GM12865 (cell line): ENCODE data around the gene TROAP.
"Not testable (repeated sequence)": the region's sequence is repeated elsewhere in the genome, so short reads cannot be mapped to it uniquely, and the experiment has no call there.

Experiments used
- DNase-seq: peaks from one replicate; pipeline ENCODE4 v3.0.0; 2010; ENCODE audit warnings: low read depth
- H3K4me3 ChIP-seq: 2 replicates; pipeline ENCODE4 v1.5.1; 2011; ENCODE audit warnings: mild to moderate bottlenecking, low read depth, low read length, control low read depth
- TF ChIP-seq, protein P1 (sequence below): IDR thresholded peaks from 2 replicates; pipeline ENCODE4 v1.5.1; 2011; ENCODE audit warnings: low read length, control low read depth, low read depth, inconsistent platforms; ENCODE audit not compliant: insufficient read depth; ENCODE audit errors: missing control alignments

Gene TROAP

DNA sequence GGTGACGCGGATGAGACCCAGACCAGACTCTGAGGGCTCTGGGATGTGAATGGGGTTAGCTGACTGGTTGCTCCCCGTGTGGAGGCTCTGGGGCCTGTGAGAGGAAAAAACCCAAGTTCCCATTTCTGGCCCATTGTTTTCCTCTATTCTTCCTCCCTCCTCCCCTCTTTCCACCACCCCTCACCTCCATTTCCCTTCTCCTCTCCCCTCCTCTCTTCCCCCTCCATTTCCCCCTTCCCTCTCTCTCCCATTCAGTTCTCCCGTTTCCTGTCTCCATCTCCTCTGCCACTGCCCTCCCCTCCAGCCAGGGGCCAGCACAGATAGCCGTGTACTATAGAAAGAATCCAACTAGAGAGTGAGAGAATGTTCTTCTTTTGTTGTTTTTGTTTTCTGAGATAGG is 40.8 kb upstream of the TROAP start:
- TF ChIP-seq, protein P1, sequence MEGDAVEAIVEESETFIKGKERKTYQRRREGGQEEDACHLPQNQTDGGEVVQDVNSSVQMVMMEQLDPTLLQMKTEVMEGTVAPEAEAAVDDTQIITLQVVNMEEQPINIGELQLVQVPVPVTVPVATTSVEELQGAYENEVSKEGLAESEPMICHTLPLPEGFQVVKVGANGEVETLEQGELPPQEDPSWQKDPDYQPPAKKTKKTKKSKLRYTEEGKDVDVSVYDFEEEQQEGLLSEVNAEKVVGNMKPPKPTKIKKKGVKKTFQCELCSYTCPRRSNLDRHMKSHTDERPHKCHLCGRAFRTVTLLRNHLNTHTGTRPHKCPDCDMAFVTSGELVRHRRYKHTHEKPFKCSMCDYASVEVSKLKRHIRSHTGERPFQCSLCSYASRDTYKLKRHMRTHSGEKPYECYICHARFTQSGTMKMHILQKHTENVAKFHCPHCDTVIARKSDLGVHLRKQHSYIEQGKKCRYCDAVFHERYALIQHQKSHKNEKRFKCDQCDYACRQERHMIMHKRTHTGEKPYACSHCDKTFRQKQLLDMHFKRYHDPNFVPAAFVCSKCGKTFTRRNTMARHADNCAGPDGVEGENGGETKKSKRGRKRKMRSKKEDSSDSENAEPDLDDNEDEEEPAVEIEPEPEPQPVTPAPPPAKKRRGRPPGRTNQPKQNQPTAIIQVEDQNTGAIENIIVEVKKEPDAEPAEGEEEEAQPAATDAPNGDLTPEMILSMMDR: no peak
- DNase-seq: no peak
- H3K4me3 ChIP-seq: no peak overlapping the region

DNA sequence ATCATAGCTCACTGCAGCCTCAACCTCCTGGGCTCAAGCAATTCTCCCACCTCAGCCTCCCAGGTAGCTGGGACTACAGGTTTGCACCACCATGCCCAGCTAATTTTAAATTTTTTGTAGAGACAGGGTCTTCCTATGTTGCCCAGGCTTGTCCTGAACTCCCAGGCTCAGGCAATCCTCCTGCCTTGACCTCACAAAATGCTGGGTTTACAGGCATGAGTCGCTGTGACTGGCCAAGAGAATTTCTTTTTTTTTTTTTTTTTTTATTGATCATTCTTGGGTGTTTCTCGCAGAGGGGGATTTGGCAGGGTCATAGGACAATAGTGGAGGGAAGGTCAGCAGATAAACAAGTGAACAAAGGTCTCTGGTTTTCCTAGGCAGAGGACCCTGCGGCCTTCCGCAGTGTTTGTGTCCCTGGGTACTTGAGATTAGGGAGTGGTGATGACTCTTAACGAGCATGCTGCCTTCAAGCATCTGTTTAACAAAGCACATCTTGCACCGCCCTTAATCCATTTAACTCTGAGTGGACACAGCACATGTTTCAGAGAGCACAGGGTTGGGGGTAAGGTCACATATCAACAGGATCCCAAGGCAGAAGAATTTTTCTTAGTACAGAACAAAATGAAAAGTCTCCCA is 40.2 kb upstream of the TROAP start:
- DNase-seq: not testable (repeated sequence)

GRCh38 chr12:49283541-49284429 is 39.3 kb upstream of the TROAP start:
- H3K4me3 ChIP-seq: no peak overlapping the region
- no peak for DNase-seq
- TF ChIP-seq, protein P1: no peak

More for the DNA sequence above, 40.2 kb upstream of the TROAP start:
- not testable (repeated sequence) for H3K4me3 ChIP-seq

DNA sequence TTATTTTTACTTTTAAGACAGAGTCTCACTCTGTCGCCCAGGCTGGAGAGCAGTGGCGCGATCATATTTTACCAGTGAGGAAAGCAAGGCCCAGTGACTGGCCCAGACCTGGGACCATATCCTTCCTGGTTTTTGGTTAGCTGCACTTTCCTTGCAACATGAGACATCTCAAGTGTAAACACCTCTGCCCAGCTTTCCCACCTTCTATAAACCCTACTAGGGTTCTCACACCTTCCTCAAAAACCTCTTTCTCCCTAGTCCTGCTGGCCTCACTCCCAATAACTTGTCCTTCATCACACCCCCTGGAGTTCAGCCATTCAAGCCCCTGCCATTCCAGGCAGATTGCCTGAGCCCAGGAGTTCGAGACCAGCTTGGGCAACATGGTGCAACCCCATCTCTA is 38.4 kb upstream of the TROAP start:
- TF ChIP-seq, protein P1: no peak
- H3K4me3 ChIP-seq: no peak overlapping the region
- DNase-seq: no peak

- TF ChIP-seq, protein P1: no peak
- no peak for DNase-seq
Observed at GRCh38 chr12:49287876-49288275, 35.2 kb upstream of the TROAP start.

DNA sequence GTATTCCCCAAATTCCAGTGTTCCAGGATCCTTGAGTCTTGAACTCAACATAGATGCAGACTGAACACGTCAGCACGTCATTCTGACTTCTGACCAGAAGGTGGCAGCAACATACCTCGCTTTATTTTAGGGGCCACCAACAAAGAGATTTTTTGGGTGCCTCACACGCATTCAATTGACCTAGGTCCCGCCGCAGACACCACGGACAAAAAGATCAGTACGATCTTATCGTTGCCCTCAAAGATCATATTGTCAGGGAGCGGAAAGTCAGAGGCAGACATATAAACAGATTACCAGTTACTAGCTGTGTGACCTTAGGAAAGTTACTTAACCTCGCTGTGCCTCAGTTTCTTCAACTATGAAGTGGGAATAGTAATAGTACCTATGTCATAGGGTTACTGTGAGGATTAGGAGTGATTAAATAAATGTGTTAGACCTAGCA is 34.6 kb upstream of the TROAP start:
- H3K4me3 ChIP-seq: no peak overlapping the region
- TF ChIP-seq, protein P1: peak; percentile 77
- peak; percentile 76 for DNase-seq

More at GRCh38 chr12:49287876-49288275, 35.2 kb upstream of the TROAP start:
- H3K4me3 ChIP-seq: no peak overlapping the region

GRCh38 chr12:49288922-49289555 is 34.0 kb upstream of the TROAP start:
- DNase-seq: no peak
- no peak overlapping the region for H3K4me3 ChIP-seq
- TF ChIP-seq, protein P1: no peak
